Bronchial epithelial cell (primary cell): ENCODE results near the gene GPR32. TPM values are rescaled to one million over a fixed set of nuclear protein-coding genes. Genes with fewer than 3 reads are reported as not detected.

Experiments
- DNase-seq: peaks from one replicate; pipeline ENCODE4 v3.0.0-alpha.2; 2010; ENCODE audit warnings: low read depth
- FAIRE-seq: peaks from 2 replicates; lab custom pipeline; 2011; peaks lifted over from hg19 to GRCh38; lab: Jason Lieb, UNC
- H3K27me3 ChIP-seq: 2 replicates; pipeline ENCODE4 v1.5.1; 2011; ENCODE audit warnings: low read length; ENCODE audit not compliant: control insufficient read depth, insufficient read depth
- H3K36me3 ChIP-seq: 2 replicates; pipeline ENCODE4 v1.5.1; 2011; ENCODE audit warnings: low read length; ENCODE audit not compliant: control insufficient read depth, insufficient read depth
- H3K4me3 ChIP-seq: 2 replicates; pipeline ENCODE4 v1.5.1; 2011; ENCODE audit warnings: mild to moderate bottlenecking, low read depth, low read length, control low read depth
- CTCF ChIP-seq: IDR thresholded peaks from 2 replicates; pipeline ENCODE4 v1.5.1; 2011; ENCODE audit warnings: mild to moderate bottlenecking, moderate library complexity, low read length, control low read depth, inconsistent platforms; ENCODE audit not compliant: insufficient read depth, severe bottlenecking
- total RNA-seq: library from RNA; depleted of rRNA; stranded (reverse); fragments of >200 nt; gene quantifications from 2 replicates; pipeline ENCODE4 v1.2.1, GENCODE V29; 2014

GPR32 gene
- total RNA-seq, 1 donor from 2014 or later, result not detected

- no peak overlapping the region for H3K4me3 ChIP-seq
- peaks cover 3% of the 10 kb centered on the region for H3K27me3 ChIP-seq
- DNase-seq, result no peak
- no peaks in the 10 kb centered on the region for H3K36me3 ChIP-seq
- FAIRE-seq, result no peak
- TF ChIP-seq CTCF, result no peak
These were observed 44.6 kb downstream of the GPR32 start for GRCh38 chr19:50814883-50815282.

DNA sequence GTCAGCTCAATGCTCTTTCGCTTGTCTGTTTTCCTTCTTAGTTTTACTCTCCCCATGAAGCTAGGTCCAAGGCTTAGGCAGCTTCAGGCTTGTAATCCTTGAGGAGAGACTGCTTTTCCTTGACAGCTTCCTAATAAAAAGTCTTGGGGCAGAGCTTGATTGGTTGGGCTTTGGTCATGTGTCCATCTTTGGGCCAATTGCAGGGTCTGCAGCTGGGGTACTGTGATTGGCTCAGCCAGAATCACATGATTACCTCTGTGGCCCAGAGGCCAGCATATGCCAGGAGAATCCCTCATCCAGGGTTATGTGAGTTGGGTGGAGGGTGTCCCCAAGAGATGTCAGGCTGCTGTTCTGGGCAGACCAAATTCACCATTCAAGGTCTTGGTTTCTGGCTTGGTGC is 45.2 kb downstream of the GPR32 start:
- no peak for FAIRE-seq
- peaks cover 3% of the 10 kb centered on the region for H3K27me3 ChIP-seq
- no peaks in the 10 kb centered on the region for H3K36me3 ChIP-seq
- TF ChIP-seq CTCF, result no peak
- H3K4me3 ChIP-seq, result no peak overlapping the region
- no peak for DNase-seq

DNA sequence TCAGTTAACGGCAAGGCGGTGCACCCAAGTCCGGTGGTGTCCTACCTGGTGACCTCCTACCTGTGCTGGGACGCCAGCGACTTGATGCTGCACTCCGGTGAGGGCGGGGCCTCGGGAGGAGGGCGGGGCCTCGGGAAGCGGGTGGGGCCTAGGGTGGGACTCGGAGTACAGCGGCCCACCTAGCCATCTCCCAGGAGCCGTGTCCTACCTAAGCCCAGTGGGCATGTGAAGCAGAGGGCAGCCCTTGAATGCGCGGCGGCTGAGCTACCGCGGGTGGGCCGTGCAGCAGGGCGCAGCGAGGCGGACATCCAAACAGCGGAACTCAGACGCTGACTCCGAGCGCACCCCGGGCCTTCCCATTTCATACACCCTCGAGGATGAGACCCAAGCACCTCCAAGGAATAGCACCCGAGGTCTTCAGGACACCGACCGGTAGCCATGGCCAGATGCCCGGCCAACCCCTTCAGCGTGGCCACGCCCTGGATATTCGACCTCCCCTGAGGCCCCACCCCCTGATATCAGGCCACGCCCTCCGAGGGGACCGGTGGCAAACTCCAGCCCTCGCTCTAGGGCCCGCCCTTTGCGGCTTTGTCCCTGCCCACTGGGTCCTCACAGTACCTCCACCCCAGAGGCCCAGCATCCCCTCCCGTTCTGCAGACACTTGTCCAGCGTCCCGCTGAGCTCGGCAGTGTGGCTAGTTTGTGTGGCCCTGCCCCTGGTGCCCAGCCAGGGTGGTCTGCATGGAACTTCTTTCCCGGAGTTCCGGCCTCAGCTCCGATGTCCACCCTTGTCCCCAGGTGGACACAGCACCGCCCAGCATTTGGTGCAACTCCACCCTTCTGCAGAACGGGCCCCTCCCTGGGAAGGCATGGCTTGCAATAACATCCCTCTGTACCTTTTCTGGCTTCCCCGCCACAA is 47.9 kb downstream of the GPR32 start:
- H3K27me3 ChIP-seq, result peaks cover 9% of the 10 kb centered on the region
- no peak for DNase-seq

GRCh38 chr19:50818859-50819472 is 48.7 kb downstream of the GPR32 start:
- H3K27me3 ChIP-seq, result peaks cover 9% of the 10 kb centered on the region
- H3K36me3 ChIP-seq, result no peaks in the 10 kb centered on the region
- no peak overlapping the region for H3K4me3 ChIP-seq
- no peak for FAIRE-seq
- TF ChIP-seq CTCF, result no peak
- no peak for DNase-seq

More for the DNA sequence above, 47.9 kb downstream of the GPR32 start:
- Histone ChIP-seq H3K36me3 (no peaks in the 10 kb centered on the region), H3K4me3 (peak overlapping the region; percentile 31)
- no peak for TF ChIP-seq CTCF
- FAIRE-seq, result no peak

GRCh38 chr19:50819636-50820035 is 49.4 kb downstream of the GPR32 start:
- FAIRE-seq, result no peak
- TF ChIP-seq CTCF, result no peak
- Histone ChIP-seq H3K36me3 (no peaks in the 10 kb centered on the region), H3K4me3 (no peak overlapping the region), H3K27me3 (peaks cover 9% of the 10 kb centered on the region)
- no peak for DNase-seq
